Measurements from ENCODE around the gene ARFGAP3.

The ARFGAP3 gene

DNA sequence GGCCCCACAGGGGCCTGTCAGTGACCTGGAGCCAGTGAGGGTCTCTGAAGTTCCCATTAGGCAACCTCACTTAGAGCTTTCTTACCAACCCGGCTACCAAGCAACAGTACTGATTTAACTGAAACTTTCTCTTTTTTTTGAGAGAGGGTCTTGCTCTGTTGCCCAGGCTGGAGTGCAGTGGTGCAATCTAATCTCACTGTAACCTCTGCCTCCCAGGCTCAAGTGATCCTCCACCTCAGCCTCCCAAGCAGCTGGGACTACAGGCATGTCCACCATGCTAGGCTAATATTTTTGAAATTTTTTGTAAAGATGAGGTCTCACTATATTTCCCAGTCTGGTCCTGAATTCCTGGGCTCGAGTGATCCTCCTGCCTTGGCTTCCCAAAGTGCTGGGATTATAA is 42.5 kb downstream of the ARFGAP3 start:
- no peak for DNase-seq

DNA sequence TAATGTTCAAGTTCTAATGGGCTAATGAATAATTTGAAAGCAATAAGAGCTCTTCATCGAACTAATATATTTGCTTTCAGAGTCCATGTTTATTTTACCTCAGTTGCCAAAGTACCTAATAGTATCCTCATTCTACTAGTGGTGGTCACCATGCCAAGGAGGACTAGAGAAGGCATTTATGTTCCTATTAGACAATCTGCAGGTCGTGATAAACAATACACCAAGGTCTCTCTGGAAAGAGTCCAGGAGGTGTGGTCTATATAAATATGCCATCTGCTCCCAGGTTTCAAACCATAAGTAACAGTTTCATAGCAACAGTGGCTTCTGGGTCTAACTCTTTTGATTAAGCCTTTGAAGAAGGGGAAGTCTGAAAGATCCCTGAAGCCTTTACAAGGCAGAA is 42.9 kb downstream of the ARFGAP3 start:
- DNase-seq = peak; percentile 95

DNA sequence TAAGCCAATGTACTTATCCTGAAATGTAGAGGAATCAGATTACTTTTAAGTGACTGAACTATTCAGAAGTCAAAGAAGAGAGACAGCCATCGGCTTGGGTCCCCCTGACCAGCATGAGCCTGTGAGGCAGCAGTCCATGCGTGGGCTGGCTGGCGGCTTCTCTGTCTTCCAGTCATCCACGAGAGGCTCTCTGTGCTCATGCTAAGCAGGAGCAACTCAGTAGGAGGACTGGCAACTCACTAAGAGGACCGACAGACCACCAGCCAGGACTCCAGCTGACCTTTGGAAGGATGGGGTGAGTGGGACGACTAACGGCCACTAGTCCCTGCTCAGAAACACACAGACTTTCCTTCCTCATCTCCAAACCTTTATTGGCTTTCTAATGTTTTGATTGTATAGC is 43.6 kb downstream of the ARFGAP3 start:
- no peak for DNase-seq

DNA sequence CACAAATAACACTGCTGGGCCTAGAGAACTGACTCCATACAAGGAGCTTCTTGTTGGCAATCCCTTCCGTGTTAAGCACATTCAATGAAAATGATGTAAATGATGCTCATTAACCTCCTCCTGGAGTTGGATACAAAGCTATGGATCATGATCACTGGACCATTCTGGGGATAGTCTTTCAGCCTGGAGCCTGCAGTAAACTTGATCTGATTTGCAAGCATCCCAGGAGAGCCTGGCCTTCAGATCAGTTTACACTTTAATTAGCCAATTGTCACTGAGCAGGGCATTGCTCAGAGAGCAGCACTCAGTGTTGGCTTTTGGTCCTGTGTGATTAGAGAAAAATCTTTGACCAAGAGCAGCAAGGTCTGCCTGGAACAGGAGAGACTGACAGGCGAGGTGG is 45.6 kb downstream of the ARFGAP3 start:
- DNase-seq = peak; percentile 41

DNA sequence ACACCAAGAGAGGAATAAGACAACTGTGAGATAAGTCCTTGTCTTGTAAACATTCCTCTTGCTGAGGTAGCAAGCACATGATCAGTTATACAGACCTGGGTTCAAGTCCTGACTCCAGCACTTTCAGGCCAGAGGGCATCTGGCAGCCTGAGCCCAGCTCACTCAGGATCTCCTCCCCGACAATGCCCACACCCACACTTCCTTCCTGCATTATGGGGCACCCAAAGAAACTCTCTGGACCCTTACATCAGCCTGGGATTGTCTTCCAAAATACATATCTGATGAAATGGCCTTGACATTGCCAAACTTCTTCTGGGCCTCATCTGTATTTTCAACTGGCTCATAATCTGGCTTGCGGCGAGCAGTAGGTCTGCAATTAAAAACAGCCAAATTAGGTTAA is 48.6 kb downstream of the ARFGAP3 start:
- no peak for DNase-seq

DNA sequence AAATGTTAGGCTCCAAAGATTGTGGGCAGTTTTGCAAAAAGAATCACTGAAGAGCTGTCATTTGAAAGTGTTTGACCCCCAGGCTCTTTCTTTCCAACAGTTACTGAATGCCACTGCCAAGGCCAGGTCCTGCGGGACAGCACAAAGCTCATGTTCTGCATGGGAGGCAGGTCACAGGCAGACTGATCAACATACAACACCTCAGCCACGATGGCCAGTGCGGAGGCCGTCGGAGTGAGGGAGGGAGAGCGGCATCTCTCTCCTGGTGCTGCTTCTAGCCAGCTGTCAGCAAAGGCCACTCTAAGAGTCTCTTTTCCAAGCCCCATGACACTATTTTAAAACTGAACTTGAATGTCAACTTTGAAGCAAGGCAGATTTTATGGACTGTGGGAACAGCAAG is 49.9 kb downstream of the ARFGAP3 start:
- DNase-seq = no peak

DNA sequence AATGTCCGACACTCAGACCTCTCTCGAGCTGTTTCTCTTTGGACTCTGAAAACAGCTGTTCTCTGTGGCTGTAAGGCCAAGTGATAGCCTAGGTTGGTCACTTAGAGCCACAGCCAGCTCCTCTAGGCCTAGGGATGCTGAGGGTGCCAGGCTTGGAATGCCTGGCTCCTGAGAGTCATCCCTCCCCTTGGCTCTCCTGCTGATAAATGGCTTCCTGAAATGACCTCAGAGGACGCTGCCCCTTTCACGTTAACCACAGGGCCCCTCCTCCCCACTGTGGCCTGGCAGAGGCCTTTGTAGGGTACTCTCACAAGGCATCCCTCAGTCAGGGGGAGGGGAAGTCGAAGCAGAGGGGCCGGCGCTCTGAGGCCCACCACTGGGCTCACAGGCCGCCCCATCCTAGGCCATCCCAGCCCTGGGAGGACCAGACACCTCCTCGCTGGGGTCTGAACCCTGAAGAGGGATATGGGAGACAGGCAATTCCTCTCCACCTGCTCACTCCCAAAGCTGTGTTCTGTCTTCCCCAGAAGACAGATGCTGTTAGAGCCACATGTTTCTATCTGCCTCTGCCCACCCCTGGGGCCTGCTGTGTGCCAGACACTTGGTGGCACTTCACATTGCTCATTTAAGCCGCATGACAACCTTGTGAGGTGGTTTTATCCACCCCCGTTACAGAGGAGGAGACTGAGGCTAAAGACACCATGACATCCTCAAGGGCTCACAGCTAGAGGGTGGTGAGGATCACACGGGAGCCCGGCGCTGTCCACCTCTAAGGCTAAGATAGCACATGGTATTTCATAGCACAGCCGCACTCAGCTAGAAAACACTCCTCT is 50.9 kb downstream of the ARFGAP3 start:
- no peak for DNase-seq

DNA sequence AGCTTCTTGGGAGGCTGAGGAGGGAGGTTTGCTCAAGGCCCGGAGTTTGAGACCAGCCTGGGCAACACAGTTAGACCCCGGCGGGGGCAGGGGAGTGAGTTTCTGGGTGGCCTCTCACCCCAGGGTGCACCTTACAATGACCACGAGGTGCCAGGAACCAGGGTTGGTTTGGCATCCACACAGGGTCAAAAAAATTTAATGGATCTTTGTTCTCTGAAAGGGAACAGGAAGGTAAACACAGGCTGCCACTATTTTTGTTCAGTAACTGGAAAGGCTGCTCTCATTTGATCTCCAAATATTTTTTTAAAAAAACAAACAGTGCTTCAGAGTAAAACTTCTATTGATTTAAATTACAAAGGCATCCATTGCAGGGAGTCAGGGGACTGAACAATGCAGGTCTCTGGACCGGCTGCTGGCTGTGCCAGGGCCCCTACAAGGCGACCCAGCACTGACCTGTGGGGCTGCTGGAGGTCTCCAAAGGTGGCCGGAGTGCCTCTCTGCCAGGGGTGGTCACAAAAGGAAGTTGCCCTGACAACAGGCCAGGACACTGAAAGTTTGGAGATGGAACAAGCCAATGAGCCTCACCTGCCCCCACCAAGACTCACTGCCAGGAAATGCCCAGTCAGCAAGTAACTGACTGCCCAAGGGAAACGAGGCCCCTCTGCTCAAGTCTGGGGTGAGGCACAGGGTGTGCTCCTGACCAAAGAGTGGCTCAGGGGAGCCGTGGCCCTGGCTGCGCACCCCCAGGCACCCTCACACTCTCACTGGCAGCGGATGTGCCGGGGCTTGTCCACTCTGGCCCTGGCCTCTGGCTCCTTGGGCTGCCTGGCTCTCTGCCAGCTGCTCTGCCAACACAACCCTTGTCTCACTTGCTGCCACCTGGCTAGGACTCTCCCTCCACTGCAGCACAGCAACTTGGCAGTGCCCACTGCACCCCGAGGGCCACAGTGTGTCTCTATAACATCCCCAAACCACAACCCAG is 51.8 kb downstream of the ARFGAP3 start:
- peak; percentile 55 for DNase-seq

DNA sequence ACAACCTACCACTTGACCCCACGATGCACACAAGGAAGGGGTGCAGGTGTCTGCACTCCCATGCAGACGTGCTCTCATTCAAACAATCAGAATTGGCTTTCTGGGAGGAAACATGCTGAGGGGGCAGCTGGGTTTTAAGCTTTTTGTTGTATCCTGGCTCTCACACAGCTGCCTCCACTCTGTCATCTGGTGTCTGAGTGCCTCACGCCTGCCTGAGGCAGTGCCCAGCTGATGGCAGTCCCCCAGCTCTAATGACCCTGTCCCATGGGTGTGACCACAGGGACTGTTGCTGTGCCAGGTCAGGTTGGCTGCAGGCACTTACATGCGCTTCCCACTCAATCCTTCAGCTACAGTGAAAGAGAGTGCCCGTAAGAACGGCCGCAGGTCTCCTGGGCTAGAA is 53.7 kb downstream of the ARFGAP3 start:
- DNase-seq = peak; percentile 72

DNA sequence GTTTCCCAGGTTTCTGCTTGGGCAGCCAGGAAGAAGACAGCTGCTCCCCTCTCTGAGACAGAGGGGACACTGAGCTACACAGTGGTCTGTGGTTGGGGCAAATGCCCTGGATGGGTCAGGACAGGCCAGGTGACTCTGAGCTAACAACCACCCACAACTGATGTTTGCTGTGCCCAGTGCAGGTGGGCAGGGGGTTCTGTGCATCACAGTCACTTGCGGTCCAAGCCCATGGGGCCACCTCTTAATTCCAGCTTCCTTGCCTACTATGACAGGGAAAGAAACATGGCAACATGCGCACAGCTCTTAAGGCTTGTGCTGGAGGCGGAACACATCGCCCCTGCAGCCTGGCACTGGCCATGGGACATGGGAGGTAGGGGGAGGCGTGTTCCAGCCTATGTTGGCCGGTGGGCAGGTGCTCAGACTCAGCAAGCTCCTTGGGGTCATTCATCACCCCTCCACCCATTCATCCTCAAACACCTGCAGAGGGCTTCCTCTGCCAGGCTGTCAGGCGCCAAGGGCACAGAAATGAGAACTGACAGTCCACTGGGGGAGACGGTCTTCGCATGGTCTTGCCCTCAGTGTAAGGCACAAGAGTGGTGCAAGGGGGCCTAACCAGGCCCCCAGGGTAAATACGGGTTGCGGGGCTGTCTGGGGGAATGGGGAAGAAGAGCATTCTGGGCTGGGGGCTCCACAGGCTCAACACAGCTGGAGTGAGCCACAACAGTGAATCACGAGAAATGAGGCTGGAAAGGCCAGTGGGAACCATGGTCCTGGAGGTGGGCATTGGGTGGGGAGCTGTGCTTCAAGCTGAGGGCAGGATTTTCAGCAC is 55.6 kb downstream of the ARFGAP3 start:
- peak; percentile 3 for DNase-seq

DNA sequence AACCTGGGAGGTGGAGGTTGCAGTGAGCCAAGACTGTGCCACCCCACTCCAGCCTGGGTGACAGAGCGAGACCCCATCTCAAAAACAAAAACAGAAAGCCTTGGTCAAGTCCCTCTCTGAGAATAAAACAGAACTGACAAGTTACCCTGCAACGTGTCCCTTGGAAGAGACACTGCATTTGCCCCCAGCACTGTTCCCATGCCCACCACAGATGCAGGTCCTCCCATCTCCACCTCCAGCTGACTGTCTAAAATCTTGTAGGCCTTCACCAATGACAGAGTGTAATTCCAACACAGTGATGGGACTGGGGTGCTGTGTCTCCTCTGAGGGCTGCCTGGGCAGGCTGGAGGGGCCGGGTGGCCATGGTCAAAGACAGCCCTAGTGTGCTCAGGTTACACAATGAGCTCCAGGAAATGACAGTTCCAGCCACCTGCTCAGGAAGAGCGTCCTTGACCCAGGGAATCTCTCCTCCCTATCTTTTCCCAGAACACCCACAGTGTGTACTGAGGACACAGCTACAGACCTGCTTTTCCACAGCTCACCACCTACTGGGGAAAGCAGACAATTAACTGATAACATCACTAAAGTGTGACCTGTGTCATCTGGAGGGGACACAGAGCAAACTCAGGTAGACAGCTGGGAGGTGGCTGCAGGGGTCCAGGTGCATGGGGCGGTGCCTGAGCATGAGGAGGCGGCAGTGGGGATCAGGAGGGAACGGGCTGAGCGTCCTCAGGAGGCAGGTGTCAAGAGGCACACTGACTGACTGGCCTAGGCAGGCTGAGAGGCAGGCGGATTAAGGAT is 56.4 kb downstream of the ARFGAP3 start:
- DNase-seq = peak; percentile 93

DNA sequence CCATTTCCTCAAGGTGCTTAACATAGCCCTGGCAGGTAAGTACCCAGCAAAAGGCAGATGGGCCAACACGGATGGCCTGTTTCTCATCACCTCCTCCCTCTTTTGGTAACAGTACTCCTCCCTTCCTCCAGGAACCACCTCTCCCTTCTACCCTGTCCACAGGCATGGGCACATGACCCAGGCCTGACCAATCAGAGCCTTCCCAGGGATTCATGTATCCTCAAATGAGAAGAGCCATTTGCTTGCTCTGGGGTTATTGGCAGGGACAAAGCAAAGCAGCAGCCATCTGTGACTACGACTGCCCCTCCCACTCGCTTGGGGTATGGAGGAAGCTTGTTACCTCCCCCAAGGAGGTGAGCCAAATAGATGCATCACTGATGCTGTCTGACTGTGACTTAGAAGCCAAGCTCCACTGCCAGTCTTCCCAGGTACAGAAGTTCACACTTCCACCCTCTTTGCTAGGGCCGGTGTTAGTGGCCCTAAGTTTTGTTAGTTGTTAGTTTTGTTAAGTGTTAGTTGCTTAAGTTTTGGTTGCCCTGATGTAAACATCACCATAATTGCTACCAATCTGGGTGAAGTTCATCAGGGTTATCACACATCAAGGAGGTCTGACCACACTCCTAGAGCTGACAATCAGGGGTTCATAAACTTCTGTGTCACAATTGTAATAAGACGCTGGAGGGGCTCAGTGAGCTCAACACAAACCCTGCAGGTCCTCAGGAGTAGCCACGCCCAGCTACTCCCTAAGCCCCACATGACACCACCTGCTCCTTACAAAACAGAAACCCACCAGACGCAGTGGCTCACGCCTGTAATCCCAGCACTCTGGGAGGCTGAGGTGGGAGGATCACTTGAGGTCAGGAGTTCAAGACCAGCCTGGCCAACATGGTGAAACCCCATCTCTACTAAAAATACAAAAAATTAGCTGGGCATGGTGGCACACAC is 57.3 kb downstream of the ARFGAP3 start:
- no peak for DNase-seq

DNA sequence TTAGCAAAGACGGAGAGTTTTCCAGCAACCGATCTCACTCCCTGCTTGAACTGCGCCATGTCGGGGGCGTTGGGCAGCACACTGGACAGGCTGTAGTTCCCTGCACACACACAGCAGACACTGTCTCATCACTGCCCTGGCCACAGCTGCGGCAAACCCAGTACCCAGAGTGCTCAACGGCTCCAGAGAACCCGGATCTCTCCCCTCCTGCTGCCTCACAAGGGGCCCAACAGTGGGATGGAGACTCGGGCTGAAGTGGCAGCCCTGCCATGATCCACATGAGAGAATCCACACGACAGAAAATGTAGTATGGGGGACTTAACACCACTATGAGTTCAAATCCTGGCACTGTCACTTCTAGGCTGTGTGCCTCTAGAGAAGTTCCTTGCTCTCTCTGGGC is 58.0 kb downstream of the ARFGAP3 start:
- DNase-seq = no peak

DNA sequence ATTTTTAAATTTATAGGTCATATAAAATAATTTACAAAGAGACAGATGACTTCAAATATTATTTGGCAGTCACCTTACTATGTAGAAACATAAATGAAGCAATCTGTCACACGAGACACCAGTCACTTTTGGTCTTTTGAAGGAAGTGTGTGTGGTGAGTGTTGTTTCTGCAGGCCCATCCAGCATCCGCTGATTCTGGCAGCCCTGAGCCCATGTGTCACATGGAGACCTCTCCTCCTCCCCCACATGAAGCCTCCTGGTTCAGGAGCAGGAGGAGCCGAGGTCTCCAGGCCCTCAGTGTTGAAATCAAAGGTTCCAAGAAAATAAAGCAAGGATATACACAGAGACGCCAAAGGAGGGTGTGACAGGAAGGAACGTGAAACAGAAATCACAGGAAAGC is 60.1 kb downstream of the ARFGAP3 start:
- DNase-seq = no peak

DNA sequence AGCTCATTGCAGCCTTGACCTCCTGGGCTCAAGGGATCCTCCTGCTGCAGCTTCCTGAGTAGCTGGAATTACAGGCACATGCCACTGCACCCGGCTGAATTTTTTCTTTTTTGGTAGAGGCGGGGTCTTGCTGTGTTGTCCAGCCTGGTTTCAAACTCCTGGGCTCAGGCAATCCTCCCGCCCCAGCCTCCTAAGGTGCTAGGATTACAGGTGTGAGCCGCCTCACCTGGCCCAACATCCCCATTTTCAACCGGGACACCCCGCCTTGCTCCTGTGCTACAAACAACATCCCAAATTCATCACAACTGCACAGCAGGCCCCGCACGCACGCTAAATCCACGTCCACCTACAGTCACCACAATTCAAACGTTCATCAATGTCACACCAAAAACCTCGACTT is 61.0 kb downstream of the ARFGAP3 start:
- DNase-seq = no peak

DNA sequence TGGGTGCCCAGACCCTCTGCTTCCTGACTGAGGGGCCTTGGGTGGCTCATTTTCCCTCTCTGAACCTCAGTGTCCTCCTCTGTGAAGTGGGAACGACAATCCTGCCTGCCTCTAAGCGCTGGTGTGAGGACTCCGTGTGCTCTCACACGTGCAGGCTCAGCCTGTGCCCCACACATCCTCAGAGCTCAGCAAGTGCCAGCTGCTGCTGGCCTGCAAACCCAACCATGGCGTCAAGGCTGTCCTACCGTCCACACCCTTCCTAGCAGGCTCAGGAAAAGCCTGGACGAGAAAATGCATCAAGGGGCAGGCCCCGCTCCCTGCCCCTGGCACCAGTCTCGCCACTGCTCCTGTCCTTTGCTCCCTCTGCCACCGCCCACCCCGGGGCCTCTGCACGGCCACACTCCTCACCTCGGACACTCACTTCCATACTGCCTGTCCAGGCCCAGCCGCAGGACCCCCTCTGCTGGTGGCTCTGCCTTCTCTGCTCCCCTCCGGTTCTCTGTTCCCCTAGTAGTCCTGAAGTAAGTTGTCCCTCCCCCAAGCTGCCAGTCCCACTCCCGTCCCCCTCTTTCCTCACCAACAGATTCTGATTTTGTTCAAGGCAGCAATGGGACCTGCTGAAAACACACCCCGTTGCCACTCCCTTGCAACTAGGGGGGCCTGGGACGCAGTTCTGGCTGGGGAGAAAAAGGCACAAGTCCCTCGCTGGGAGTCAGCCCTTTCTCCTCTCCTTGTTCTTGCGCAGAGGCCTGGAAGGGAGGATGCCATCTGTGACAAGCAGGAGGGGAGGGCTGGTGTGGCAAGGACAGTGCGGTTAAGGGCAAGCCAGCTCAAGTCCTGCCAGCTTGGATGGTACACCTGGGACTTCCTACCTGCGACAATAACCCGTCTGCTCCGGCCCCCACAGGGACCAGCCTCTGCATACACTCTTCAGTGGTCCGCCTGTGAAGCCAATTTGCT is 62.2 kb downstream of the ARFGAP3 start:
- no peak for DNase-seq

DNA sequence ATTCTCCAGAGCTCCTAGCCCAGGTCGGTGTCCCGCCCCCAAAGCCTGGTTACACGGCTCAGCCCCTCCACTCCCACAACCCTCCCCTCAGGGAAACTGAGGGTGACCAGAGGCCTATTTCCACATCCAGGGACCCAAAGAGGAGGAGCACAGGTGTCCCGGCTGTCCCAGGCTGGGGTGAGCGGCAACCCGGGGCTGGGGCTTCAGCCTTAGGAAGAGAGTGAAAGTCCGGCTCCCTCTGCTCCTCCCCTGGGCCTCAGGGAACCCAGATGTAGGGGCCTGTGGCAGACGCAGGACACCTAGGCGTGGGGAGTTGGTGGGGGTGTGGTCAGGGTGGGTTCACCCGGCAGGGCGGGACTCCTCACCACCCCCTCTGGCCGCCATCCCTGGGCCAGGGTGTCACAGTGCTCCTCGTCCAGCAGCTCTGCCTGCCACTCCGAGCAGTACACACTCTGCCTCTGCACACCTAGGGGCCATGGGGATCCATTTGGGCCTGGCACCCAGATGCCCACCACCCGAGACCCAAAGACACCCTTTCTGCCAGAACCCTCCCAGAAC is 63.1 kb downstream of the ARFGAP3 start:
- no peak for DNase-seq

DNA sequence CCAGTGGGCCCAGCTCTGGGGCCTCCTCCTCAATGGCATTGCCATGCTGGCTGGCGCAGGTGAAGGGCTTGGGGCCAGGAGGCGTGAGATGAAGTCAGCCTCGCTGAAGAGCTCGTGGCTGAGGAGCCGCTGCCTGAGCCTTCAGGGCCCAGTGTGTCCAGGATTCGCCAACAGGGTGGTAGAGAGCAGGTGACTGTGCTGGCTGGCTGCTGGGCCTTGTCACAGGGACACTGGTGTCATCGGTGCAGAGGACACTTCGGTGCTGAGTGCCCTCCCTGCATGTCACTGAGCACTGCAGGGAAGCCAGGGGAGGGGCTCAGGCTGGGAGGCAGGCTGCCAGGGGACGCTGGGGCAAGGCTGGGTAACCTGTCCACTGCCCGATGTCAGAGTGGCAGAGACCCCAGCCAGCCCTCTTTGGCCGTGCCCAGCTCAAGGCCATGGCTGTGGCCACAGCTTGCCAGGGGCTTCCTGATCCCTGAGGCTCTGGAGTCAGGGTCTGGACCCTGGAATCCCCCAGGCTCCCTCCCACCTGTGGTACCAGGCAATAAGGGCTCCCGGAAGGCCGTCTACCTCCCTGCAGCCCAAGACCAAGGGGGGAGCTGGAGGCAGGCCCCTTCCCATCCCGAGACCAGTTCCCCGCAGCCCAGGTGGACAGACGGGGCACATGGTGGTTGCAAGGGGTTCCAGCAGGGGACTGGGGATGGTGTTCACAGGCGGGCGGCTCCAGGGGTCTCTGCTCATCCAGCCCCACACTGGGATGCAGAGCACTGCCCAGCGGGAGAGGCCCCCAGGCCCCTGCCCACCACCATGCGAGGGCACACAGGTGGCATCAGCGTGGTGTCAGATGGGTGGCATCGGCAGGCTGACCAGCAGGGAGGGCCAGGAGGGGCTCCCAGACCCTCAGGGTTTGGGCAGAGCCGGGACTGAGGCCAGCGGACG is 63.9 kb downstream of the ARFGAP3 start:
- no peak for DNase-seq
